Fibroblast of villous mesenchyme (primary cell): ENCODE data around the gene MSANTD7. TPM values are rescaled to one million over a fixed set of nuclear protein-coding genes. Genes with fewer than 3 reads are reported as not detected.

Source experiments
- DNase-seq: peaks from one replicate; pipeline ENCODE4 v3.0.0-alpha.2; 2010; ENCODE audit warnings: low read depth
- H3K4me3 ChIP-seq: 2 replicates; pipeline ENCODE4 v1.5.1; 2011; ENCODE audit warnings: low read depth, mild to moderate bottlenecking, low read length
- CTCF ChIP-seq: IDR thresholded peaks from 2 replicates; pipeline ENCODE4 v1.5.1; 2012; ENCODE audit warnings: low read depth, mild to moderate bottlenecking, low read length; ENCODE audit not compliant: insufficient read depth
- total RNA-seq: library from RNA; depleted of rRNA; stranded (reverse); fragments of >200 nt; gene quantifications from 2 replicates; pipeline ENCODE4 v1.2.3, GENCODE V29; 2012

Gene MSANTD7
- total RNA-seq, 1 donor = 23.3 TPM

GRCh38 chr10:14880229-14880628 lies 42.1 kb downstream of the MSANTD7 start:
- no peak for TF ChIP-seq CTCF
- peak overlapping the region; percentile 89 for H3K4me3 ChIP-seq
- peak; percentile 7 for DNase-seq

GRCh38 chr10:14884082-14884481 lies 46.0 kb downstream of the MSANTD7 start:
- TF ChIP-seq CTCF = no peak
- DNase-seq = no peak
- H3K4me3 ChIP-seq = no peak overlapping the region

Other genes with a start within 250 kb of the MSANTD7 start
- 17.7 and 19.0 TPM in 2 replicates for gene FAM107B, start 63.4 kb upstream of the MSANTD7 start, total RNA-seq
- gene CDNF, start 269 bp upstream of the MSANTD7 start, total RNA-seq = 0.43 and 1.3 TPM in 2 replicates
- 12.2 and 15.5 TPM in 2 replicates for gene HSPA14, start within 50 bp of the MSANTD7 start, total RNA-seq
- 11.3 and 27.2 TPM in 2 replicates for gene SUV39H2, start 40.6 kb downstream of the MSANTD7 start, total RNA-seq
- 9.5 and 12.6 TPM in 2 replicates for gene DCLRE1C, start 115.8 kb downstream of the MSANTD7 start, total RNA-seq
- 0.32 TPM in 1 of 2 replicates, not detected in the other for gene MEIG1, start 121.1 kb downstream of the MSANTD7 start, total RNA-seq
- gene OLAH, start 205.6 kb downstream of the MSANTD7 start, total RNA-seq = not detected in 2 replicates